MM.1S (cell line): ENCODE measurements around the gene IL17C.

Experiments used
- DNase-seq: peaks from one replicate; pipeline ENCODE4 v3.0.0-alpha.2; 2015
- H2AFZ ChIP-seq: fragments of 300-600 bp; sonication (generic); 2 replicates; pipeline ENCODE4 v1.6.0; 2016; ENCODE audit warnings: antibody characterized with exemption, low read length
- H3F3A ChIP-seq: fragments of 300-600 bp; sonication (generic); 2 replicates; pipeline ENCODE4 v1.6.1; 2016; ENCODE audit warnings: mild to moderate bottlenecking, antibody characterized with exemption, low read length, moderate library complexity, mixed read lengths; ENCODE audit not compliant: insufficient read depth
- H3K27ac ChIP-seq: fragments of 300-600 bp; sonication (generic); 2 replicates; pipeline ENCODE4 v1.5.1; 2016; ENCODE audit warnings: mild to moderate bottlenecking, low read length
- H3K27me3 ChIP-seq: fragments of 300-600 bp; sonication (generic); replicated peaks from 2 replicates; pipeline ENCODE4 v1.6.0; 2016; ENCODE audit warnings: low read length; ENCODE audit not compliant: insufficient read depth
- H3K36me3 ChIP-seq: fragments of 300-600 bp; sonication (generic); replicated peaks from 2 replicates; pipeline ENCODE4 v1.6.1; 2016; ENCODE audit warnings: mild to moderate bottlenecking, low read length, mixed read lengths; ENCODE audit not compliant: insufficient read depth
- H3K4me1 ChIP-seq: fragments of 300-600 bp; sonication (generic); 2 replicates; pipeline ENCODE4 v1.6.1; 2016; ENCODE audit warnings: low read length, mixed read lengths
- H3K4me2 ChIP-seq: fragments of 300-600 bp; sonication (generic); 2 replicates; pipeline ENCODE4 v1.6.0; 2016; ENCODE audit warnings: low read depth, low read length
- H3K4me3 ChIP-seq: fragments of 300-600 bp; sonication (generic); 2 replicates; pipeline ENCODE4 v1.5.1; 2016; ENCODE audit warnings: low read length, mixed read lengths
- H3K79me2 ChIP-seq: fragments of 300-600 bp; sonication (generic); 2 replicates; pipeline ENCODE4 v1.6.1; 2016; ENCODE audit warnings: mixed run types, low read length, mixed read lengths
- H3K9ac ChIP-seq: fragments of 300-600 bp; sonication (generic); 2 replicates; pipeline ENCODE4 v1.6.1; 2016; ENCODE audit warnings: low read length, mixed read lengths
- H3K9me2 ChIP-seq: fragments of 300-600 bp; sonication (generic); replicated peaks from 2 replicates; pipeline ENCODE4 v1.6.1; 2016; ENCODE audit warnings: mild to moderate bottlenecking, low read length, mixed read lengths; ENCODE audit not compliant: insufficient read depth
- H3K9me3 ChIP-seq: fragments of 300-600 bp; sonication (generic); replicated peaks from 2 replicates; pipeline ENCODE4 v1.6.1; 2016; ENCODE audit warnings: mild to moderate bottlenecking, low read length, mixed read lengths; ENCODE audit not compliant: insufficient read depth
- H4K20me1 ChIP-seq: fragments of 300-600 bp; sonication (generic); 2 replicates; pipeline ENCODE4 v1.6.1; 2016; ENCODE audit warnings: mild to moderate bottlenecking, low read length, moderate library complexity, mixed read lengths; ENCODE audit not compliant: insufficient read depth
- EZH2 ChIP-seq: fragments of 300-600 bp; sonication (generic); optimal IDR thresholded peaks from 2 replicates; pipeline ENCODE3; 2017; ENCODE audit warnings: low read depth, mild to moderate bottlenecking, antibody characterized with exemption, low read length, mixed read lengths
- EZH2phosphoT487 ChIP-seq: fragments of 300-600 bp; sonication (generic); IDR thresholded peaks from 2 replicates; pipeline ENCODE4 v1.6.1; 2018; ENCODE audit warnings: antibody characterized with exemption, low read length
- TF ChIP-seq, protein P1 (sequence below): fragments of 300-600 bp; sonication (generic); IDR thresholded peaks from 2 replicates; pipeline ENCODE4 v1.5.1; 2016; ENCODE audit warnings: antibody characterized with exemption, low read length, mixed read lengths

Gene IL17C

DNA sequence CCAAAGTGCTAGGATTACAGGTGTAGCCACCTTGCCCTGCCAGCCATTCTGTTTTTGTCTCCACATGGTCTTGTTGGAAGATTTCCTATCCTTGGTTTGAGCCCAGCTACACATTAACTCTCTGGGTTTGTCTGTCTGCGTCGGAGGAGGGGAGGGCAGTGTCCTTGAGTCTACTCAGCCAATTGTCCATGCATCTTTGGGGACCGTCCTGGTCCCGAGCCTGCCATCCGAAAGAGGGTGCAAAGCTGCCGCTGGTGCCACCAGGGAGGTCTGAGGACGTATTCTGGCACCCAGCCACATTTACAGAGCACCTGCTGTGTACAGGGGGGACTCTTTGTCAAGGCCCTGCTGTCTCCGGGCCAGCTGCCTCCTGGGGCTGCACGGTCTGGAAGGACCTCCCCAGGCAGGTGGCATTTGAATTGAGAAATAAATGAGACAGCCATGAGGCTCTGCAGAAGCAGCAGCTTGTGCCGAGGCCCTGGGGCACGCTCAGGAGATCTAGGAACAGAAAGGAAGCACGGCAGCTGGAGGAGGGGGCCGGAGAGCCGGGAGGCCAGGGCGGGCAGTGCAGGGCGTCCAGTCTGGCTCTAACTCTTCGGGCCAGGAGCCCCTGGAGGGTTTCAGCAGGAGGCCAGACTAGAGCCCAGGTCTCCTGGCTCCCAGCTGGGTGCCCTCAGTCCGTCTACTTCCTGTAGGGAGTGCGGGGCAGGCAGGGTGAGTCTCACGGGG lies 11.0 kb downstream of the IL17C start:
- Histone ChIP-seq H3K27ac (no peak overlapping the region; the same call in 1 of the 2 replicates), H4K20me1 (no peaks in the 10 kb centered on the region), H3K36me3 (no peaks in the 10 kb centered on the region)

DNA sequence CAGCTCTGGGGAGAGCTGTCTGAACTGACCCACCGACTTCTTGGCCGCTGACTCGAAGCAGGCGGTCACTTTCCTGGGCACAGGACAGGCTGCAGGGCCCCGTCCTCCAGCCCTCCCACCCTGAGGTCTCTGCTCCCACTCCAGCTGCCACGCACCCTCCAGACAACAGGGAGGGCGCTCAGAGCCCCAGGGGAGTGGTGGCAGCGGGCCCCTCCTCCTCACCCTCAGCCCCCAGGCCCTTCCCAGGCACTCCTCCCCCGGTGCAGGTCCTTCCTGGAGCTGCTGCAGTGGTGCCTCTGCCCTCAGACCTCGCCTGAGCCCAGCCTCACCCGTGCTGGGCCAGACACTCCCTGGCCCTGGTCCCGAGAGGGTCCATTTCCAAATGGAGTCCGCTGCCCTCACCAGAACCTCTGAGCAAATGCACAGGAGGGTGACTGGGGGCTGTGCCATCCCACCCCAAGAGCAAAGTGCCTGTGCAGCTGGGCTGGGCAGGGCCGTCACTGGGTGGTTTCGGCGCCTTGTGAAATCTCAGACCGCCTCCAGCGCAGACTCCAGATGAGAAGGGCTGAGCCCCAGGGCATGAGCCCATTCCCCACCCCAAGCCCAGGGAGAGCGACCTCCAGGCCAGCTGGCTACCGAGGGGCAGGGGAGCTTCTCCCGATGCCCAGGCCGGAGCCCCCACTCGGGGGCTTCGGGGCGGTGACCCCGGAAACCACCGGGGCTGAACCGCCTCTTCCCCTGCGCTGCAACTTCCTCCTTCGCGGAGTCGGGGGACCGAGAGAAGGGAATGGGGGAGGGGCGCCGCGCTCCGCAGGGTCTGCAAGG lies 11.8 kb downstream of the IL17C start:
- Histone ChIP-seq H3K4me2 (peak overlapping the region; percentile 66), H3K9me2 (no peaks in the 10 kb centered on the region), H3F3A (no peaks in the 10 kb centered on the region), H3K4me1 (peaks cover 11% of the 10 kb centered on the region; the same call in 1 of the 2 replicates), H3K4me3 (peak overlapping the region; percentile 83), H2AFZ (no peak overlapping the region), H3K27ac (peak overlapping the region; percentile 53; the same call in 1 of the 2 replicates), H4K20me1 (no peaks in the 10 kb centered on the region), H3K9ac (peak overlapping the region; percentile 79), H3K9me3 (no peaks in the 10 kb centered on the region), H3K79me2 (peaks cover 24% of the 10 kb centered on the region), H3K27me3 (no peaks in the 10 kb centered on the region), H3K36me3 (no peaks in the 10 kb centered on the region)
- DNase-seq: peak; percentile 26
- no peak for TF ChIP-seq EZH2
- TF ChIP-seq, protein P1, sequence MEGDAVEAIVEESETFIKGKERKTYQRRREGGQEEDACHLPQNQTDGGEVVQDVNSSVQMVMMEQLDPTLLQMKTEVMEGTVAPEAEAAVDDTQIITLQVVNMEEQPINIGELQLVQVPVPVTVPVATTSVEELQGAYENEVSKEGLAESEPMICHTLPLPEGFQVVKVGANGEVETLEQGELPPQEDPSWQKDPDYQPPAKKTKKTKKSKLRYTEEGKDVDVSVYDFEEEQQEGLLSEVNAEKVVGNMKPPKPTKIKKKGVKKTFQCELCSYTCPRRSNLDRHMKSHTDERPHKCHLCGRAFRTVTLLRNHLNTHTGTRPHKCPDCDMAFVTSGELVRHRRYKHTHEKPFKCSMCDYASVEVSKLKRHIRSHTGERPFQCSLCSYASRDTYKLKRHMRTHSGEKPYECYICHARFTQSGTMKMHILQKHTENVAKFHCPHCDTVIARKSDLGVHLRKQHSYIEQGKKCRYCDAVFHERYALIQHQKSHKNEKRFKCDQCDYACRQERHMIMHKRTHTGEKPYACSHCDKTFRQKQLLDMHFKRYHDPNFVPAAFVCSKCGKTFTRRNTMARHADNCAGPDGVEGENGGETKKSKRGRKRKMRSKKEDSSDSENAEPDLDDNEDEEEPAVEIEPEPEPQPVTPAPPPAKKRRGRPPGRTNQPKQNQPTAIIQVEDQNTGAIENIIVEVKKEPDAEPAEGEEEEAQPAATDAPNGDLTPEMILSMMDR: no peak
- TF ChIP-seq EZH2phosphoT487: no peak

More for the DNA sequence above, 11.0 kb downstream of the IL17C start:
- H3K79me2 ChIP-seq: peaks cover 24% of the 10 kb centered on the region
- peak overlapping the region; percentile 79; the same call in 1 of the 2 replicates for H3K9ac ChIP-seq
- no peak overlapping the region for H2AFZ ChIP-seq
- no peaks in the 10 kb centered on the region for H3K9me3 ChIP-seq
- peak overlapping the region; percentile 83 for H3K4me3 ChIP-seq
- H3K9me2 ChIP-seq: no peaks in the 10 kb centered on the region
- no peaks in the 10 kb centered on the region for H3K27me3 ChIP-seq
- TF ChIP-seq EZH2: no peak
- TF ChIP-seq, protein P1: no peak
- TF ChIP-seq EZH2phosphoT487: no peak
- H3F3A ChIP-seq: no peaks in the 10 kb centered on the region
- H3K4me2 ChIP-seq: peak overlapping the region; percentile 66
- no peak for DNase-seq
- peaks cover 11% of the 10 kb centered on the region; the same call in 1 of the 2 replicates for H3K4me1 ChIP-seq

DNA sequence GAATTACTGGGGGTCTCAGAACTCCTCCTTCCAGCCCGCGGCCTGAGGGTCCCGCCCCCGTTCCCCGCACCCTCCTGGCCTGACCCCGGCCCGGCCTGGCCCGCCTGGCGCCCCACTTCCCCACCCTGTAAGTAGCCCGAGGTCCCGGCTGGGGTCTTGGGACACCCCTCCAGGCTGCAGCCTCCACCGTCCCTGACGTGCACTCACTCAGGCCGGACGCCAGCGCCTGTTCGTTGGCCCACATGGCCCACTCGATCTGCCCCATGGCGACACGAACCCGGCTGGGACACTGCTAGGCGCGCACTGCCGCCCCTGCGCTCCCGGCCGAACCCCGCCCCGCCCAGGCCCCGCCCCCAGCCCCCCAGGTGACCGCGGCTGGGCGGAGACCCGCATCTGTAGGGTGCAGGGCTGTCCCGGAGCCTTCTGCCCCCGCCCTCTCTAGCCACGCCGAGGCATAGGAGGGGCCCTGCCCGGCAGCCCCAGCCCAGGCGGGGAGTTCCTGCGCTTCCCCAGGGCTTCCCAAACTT lies 12.4 kb downstream of the IL17C start, which contains the start of gene CYBA:
Gene CYBA, minus strand, starts transcription at position 305 of the 527 bp plus-strand sequence. Its CDS starts 40 bp downstream, at position 265.
- peaks cover 11% of the 10 kb centered on the region; the same call in 1 of the 2 replicates for H3K4me1 ChIP-seq
- H4K20me1 ChIP-seq: no peaks in the 10 kb centered on the region
- peak within 1 kb of the TSS; percentile 88 for H3K27ac ChIP-seq
- H3K9me2 ChIP-seq: no peaks in the 10 kb centered on the region
- no peaks in the 10 kb centered on the region for H3F3A ChIP-seq
- peak within 1 kb of the TSS; percentile 79 for H3K9ac ChIP-seq
- peak within 1 kb of the TSS; percentile 83 for H3K4me3 ChIP-seq
- no peaks in the 10 kb centered on the region for H3K36me3 ChIP-seq
- no peaks in the 10 kb centered on the region for H3K27me3 ChIP-seq
- H3K9me3 ChIP-seq: no peaks in the 10 kb centered on the region
- peak; percentile 72 for DNase-seq
- TF ChIP-seq, protein P1: no peak
- no peak for TF ChIP-seq EZH2phosphoT487
- H2AFZ ChIP-seq: no peak within 1 kb of the TSS
- peak within 1 kb of the TSS; percentile 88 for H3K4me2 ChIP-seq
- H3K79me2 ChIP-seq: peaks cover 24% of the 10 kb centered on the region
